Measurements from ENCODE around the gene GLI1. TPM values are rescaled to one million over a fixed set of nuclear protein-coding genes. Genes with fewer than 3 reads are reported as not detected.
A peak's percentile ranks its signal among the peaks of the same experiment; 100 is the strongest.

Gene GLI1
- total and polyA plus RNA-seq, 2 of the 13 experiments (the other 11 are each of a cell fraction or from before 2014, with no cell fraction given) = 0.09 to 0.20 TPM

GRCh38 chr12:57430931-57431566 is 28.5 kb upstream of the GLI1 start, which contains the start of gene R3HDM2 (continued):
- TF ChIP-seq PAX8 (CRISPR knock-in tag; IDR thresholded peaks at IDR 0.05; ENCODE audit: borderline replicate concordance) (no peak), ZNF709 (CRISPR knock-in tag; IDR thresholded peaks at IDR 0.05) (peak; percentile 75), ZNF547 (CRISPR knock-in tag; IDR thresholded peaks at IDR 0.05) (0 out of 2 replicates have a peak, but pooled peaks have one; percentile 61), ZNF816 (CRISPR knock-in tag; IDR thresholded peaks at IDR 0.05; ENCODE audit: borderline replicate concordance) (peak; percentile 66; the same call in 1 of the 2 replicates), ZNF746 (CRISPR knock-in tag; IDR thresholded peaks at IDR 0.05) (peak; percentile 86), ZFP90 (CRISPR knock-in tag; IDR thresholded peaks at IDR 0.05; ENCODE audit: borderline replicate concordance) (peak; percentile 43; the same call in 1 of the 2 replicates), ZNF619 (CRISPR knock-in tag; IDR thresholded peaks at IDR 0.05) (peak; percentile 73; the same call in 1 of the 2 replicates), ZFP36 (IDR thresholded peaks at IDR 0.05; ENCODE audit: borderline replicate concordance, low read depth, low read length, partially characterized antibody) (no peak), ZNF510 (CRISPR knock-in tag; IDR thresholded peaks at IDR 0.05; ENCODE audit: low read depth) (no peak), CAMTA2 (CRISPR knock-in tag; IDR thresholded peaks at IDR 0.05; ENCODE audit: borderline replicate concordance) (no peak), ATF7-NPFF (CRISPR knock-in tag; IDR thresholded peaks at IDR 0.05; ENCODE audit: low read depth) (peak; percentile 90), JUNB (CRISPR knock-in tag; IDR thresholded peaks at IDR 0.05; ENCODE audit: borderline replicate concordance) (no peak), NAIF1 (CRISPR knock-in tag; IDR thresholded peaks at IDR 0.05; ENCODE audit: borderline replicate concordance) (peak; percentile 35; the same call in 1 of the 2 replicates), ZBTB2 (CRISPR knock-in tag; IDR thresholded peaks at IDR 0.05; ENCODE audit: low read depth) (peak; percentile 69; the same call in 1 of the 2 replicates), NR2F6 (IDR thresholded peaks at IDR 0.05) (no peak), NR2F6 (CRISPR knock-in tag; IDR thresholded peaks at IDR 0.05) (no peak)
- TF ChIP-seq, protein P1, sequence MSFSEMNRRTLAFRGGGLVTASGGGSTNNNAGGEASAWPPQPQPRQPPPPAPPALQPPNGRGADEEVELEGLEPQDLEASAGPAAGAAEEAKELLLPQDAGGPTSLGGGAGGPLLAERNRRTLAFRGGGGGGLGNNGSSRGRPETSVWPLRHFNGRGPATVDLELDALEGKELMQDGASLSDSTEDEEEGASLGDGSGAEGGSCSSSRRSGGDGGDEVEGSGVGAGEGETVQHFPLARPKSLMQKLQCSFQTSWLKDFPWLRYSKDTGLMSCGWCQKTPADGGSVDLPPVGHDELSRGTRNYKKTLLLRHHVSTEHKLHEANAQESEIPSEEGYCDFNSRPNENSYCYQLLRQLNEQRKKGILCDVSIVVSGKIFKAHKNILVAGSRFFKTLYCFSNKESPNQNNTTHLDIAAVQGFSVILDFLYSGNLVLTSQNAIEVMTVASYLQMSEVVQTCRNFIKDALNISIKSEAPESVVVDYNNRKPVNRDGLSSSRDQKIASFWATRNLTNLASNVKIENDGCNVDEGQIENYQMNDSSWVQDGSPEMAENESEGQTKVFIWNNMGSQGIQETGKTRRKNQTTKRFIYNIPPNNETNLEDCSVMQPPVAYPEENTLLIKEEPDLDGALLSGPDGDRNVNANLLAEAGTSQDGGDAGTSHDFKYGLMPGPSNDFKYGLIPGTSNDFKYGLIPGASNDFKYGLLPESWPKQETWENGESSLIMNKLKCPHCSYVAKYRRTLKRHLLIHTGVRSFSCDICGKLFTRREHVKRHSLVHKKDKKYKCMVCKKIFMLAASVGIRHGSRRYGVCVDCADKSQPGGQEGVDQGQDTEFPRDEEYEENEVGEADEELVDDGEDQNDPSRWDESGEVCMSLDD (CRISPR knock-in tag; IDR thresholded peaks at IDR 0.05; ENCODE audit: borderline replicate concordance) = peak; percentile 49; the same call in 1 of the 2 replicates
- TF ChIP-seq, protein P2, sequence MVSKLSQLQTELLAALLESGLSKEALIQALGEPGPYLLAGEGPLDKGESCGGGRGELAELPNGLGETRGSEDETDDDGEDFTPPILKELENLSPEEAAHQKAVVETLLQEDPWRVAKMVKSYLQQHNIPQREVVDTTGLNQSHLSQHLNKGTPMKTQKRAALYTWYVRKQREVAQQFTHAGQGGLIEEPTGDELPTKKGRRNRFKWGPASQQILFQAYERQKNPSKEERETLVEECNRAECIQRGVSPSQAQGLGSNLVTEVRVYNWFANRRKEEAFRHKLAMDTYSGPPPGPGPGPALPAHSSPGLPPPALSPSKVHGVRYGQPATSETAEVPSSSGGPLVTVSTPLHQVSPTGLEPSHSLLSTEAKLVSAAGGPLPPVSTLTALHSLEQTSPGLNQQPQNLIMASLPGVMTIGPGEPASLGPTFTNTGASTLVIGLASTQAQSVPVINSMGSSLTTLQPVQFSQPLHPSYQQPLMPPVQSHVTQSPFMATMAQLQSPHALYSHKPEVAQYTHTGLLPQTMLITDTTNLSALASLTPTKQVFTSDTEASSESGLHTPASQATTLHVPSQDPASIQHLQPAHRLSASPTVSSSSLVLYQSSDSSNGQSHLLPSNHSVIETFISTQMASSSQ (IDR thresholded peaks at IDR 0.05; ENCODE audit: low read depth) = no peak
- TF ChIP-seq, protein P2 (CRISPR knock-in tag; IDR thresholded peaks at IDR 0.05; ENCODE audit: borderline replicate concordance) = no peak
- TF ChIP-seq, protein P3, sequence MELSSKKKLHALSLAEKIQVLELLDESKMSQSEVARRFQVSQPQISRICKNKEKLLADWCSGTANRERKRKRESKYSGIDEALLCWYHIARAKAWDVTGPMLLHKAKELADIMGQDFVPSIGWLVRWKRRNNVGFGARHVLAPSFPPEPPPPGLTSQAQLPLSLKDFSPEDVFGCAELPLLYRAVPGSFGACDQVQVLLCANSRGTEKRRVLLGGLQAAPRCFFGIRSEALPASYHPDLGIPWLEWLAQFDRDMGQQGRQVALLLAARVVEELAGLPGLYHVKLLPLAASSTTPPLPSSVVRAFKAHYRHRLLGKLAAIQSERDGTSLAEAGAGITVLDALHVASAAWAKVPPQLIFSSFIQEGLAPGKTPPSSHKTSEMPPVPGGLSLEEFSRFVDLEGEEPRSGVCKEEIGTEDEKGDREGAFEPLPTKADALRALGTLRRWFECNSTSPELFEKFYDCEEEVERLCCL (CRISPR knock-in tag; IDR thresholded peaks at IDR 0.05; ENCODE audit: borderline replicate concordance) = 0 out of 2 replicates have a peak, but pooled peaks have one; percentile 38

Measured in HepG2 (cell line).